IMR-90 (cell line): ENCODE data around the gene CDRT4. TPM values are rescaled to one million over a fixed set of nuclear protein-coding genes. Genes with fewer than 3 reads are reported as not detected.

ENCODE experiments used
- ATAC-seq: fragments of 200-7000 bp; cut with Tn5 transposase; 2 replicates; pipeline ENCODE4 v1.9.1; 2020; ENCODE audit warnings: low read depth, mild to moderate bottlenecking, moderate library complexity
- BruUV-seq: library from RNA; stranded (reverse); fragments of 400-500 nt; replicated peaks from 2 replicates; lab custom pipeline; 2021; lab: Mats Ljungman, UMichigan
- CTCF ChIA-PET: fragments of 300-600 bp; formaldehyde crosslinking; extraction: SDS; loops from one replicate; lab custom pipeline; 2021; ENCODE audit warnings: antibody characterized with exemption; lab: Yijun Ruan, JAX
- POLR2A ChIA-PET: fragments of 300-600 bp; sonication (Branson Sonifier 250); formaldehyde crosslinking; loops from one replicate; lab custom pipeline; 2022; ENCODE audit warnings: antibody characterized with exemption; ENCODE audit not compliant: unreplicated experiment; lab: Charles Lee
- DNase-seq: peaks from one replicate; pipeline ENCODE4 v3.0.0; 2013
- H2AFZ ChIP-seq: replicated peaks from 2 replicates; pipeline ENCODE3; 2013; ENCODE audit warnings: low read length, mild to moderate bottlenecking; ENCODE audit not compliant: poor library complexity
- H2AK5ac ChIP-seq: 2 replicates; pipeline ENCODE4 v1.6.1; 2013; ENCODE audit warnings: low read depth, low read length, inconsistent platforms
- H2AK9ac ChIP-seq: replicated peaks from 2 replicates; pipeline ENCODE3; 2013; ENCODE audit warnings: mild to moderate bottlenecking, low read depth, low read length, moderate library complexity; ENCODE audit not compliant: poor library complexity
- H2BK120ac ChIP-seq: 2 replicates; pipeline ENCODE4 v1.6.1; 2013; ENCODE audit warnings: low read depth, low read length, inconsistent platforms
- H2BK15ac ChIP-seq: 3 replicates; pipeline ENCODE4 v1.6.1; 2013; ENCODE audit warnings: low read depth, low read length, inconsistent platforms
- H2BK20ac ChIP-seq: 2 replicates; pipeline ENCODE4 v1.6.1; 2013; ENCODE audit warnings: low read depth, mild to moderate bottlenecking, inconsistent platforms, low read length, moderate library complexity
- H2BK5ac ChIP-seq: 2 replicates; pipeline ENCODE4 v1.6.1; 2013; ENCODE audit warnings: mild to moderate bottlenecking, low read depth, low read length, inconsistent platforms; ENCODE audit not compliant: poor library complexity, severe bottlenecking
- H3K14ac ChIP-seq: replicated peaks from 2 replicates; pipeline ENCODE4 v1.6.1; 2013; ENCODE audit warnings: low read depth, low read length, inconsistent platforms
- H3K18ac ChIP-seq: 2 replicates; pipeline ENCODE4 v1.6.1; 2013; ENCODE audit warnings: low read depth, low read length, control low read depth
- H3K23ac ChIP-seq: 2 replicates; pipeline ENCODE4 v1.6.1; 2013; ENCODE audit warnings: low read depth, low read length, inconsistent platforms
- H3K27ac ChIP-seq: 2 replicates; pipeline ENCODE4 v1.5.1; 2013; ENCODE audit warnings: mild to moderate bottlenecking, control low read depth, low read length; ENCODE audit not compliant: insufficient read depth
- H3K27me3 ChIP-seq: 2 replicates; pipeline ENCODE4 v1.6.1; 2013; ENCODE audit warnings: low read length; ENCODE audit not compliant: control insufficient read depth, insufficient read depth
- H3K36me3 ChIP-seq: 2 replicates; pipeline ENCODE4 v1.6.1; 2013; ENCODE audit warnings: low read length, mixed read lengths; ENCODE audit not compliant: control insufficient read depth, insufficient read depth
- H3K4ac ChIP-seq: 2 replicates; pipeline ENCODE4 v1.6.1; 2013; ENCODE audit warnings: low read depth, low read length, inconsistent platforms
- H3K4me1 ChIP-seq: 2 replicates; pipeline ENCODE4 v1.6.1; 2013; ENCODE audit warnings: low read length, mixed read lengths; ENCODE audit not compliant: control insufficient read depth, insufficient read depth
- H3K4me2 ChIP-seq: 2 replicates; pipeline ENCODE4 v1.6.1; 2013; ENCODE audit warnings: low read depth, mild to moderate bottlenecking, control low read depth, low read length, moderate library complexity
- H3K4me3 ChIP-seq: 2 replicates; pipeline ENCODE4 v1.5.1; 2013; ENCODE audit warnings: low read depth, mild to moderate bottlenecking, control low read depth, low read length, moderate library complexity; ENCODE audit not compliant: insufficient read depth
- H3K56ac ChIP-seq: 2 replicates; pipeline ENCODE4 v1.6.1; 2013; ENCODE audit warnings: low read length, inconsistent platforms; ENCODE audit not compliant: insufficient read depth; ENCODE audit errors: extremely low read depth
- H3K79me1 ChIP-seq, 2 experiments: 2 replicates each; pipeline ENCODE4 v1.6.1; 2013; ENCODE audit warnings: low read length in 2 of 2, inconsistent platforms in 1 of 2, low read depth in 1 of 2
- H3K9ac ChIP-seq: 2 replicates; pipeline ENCODE4 v1.6.1; 2013; ENCODE audit warnings: low read depth, low read length, control low read depth
- H3K9me1 ChIP-seq: 2 replicates; pipeline ENCODE4 v1.6.1; 2013; ENCODE audit warnings: low read length, inconsistent platforms; ENCODE audit not compliant: insufficient read depth
- H3K9me3 ChIP-seq: 2 replicates; pipeline ENCODE4 v1.6.1; 2013; ENCODE audit warnings: low read length; ENCODE audit not compliant: control insufficient read depth, insufficient read depth
- H4K20me1 ChIP-seq: 2 replicates; pipeline ENCODE4 v1.6.1; 2013; ENCODE audit warnings: low read length, inconsistent platforms; ENCODE audit not compliant: insufficient read depth
- H4K5ac ChIP-seq: 2 replicates; pipeline ENCODE4 v1.6.1; 2013; ENCODE audit warnings: mild to moderate bottlenecking, low read depth, low read length, control low read depth
- H4K8ac ChIP-seq, 2 experiments: 2 replicates each; pipeline ENCODE4 v1.6.1; 2013; ENCODE audit warnings: low read depth in 2 of 2, low read length in 2 of 2, control low read depth in 1 of 2, inconsistent platforms in 1 of 2
- H4K91ac ChIP-seq: 2 replicates; pipeline ENCODE4 v1.6.1; 2013; ENCODE audit warnings: low read depth, low read length, inconsistent platforms; ENCODE audit not compliant: insufficient read depth
- WGBS, 2 experiments: methylation state at CpG; one replicate each; pipeline versions ENCODE4 v1.1.5 to v1.1.7; 2013; ENCODE audit warnings: missing lambda C conversion rate in 2 of 2; ENCODE audit not compliant: insufficient read length in 1 of 2; ENCODE audit errors: extremely low coverage in 2 of 2; 5-methylcytosine and 5-hydroxymethylcytosine counted together
- dilution Hi-C: fragments of 300-500 bp; cut with HindIII; formaldehyde crosslinking; loops from one replicate; pipeline ENCODE4 v1.14.3; 2018; ENCODE audit warnings: low sequenced_read_pairs; ENCODE audit not compliant: unreplicated experiment
- in situ Hi-C: fragments of 300-500 bp; cut with MboI; formaldehyde crosslinking; loops from 3 replicates; pipeline ENCODE4 v1.14.3; 2019; ENCODE audit warnings: low sequenced_read_pairs, inconsistent platforms, mixed read lengths
- intact Hi-C: fragments of 100-400 bp; cut with micrococcal nuclease; formaldehyde crosslinking; loops from 2 replicates; pipeline ENCODE4 v1.10.0; 2022
- polyA plus RNA-seq, 3 experiments: library from polyadenylated mRNA; depleted of rRNA; stranded (reverse); fragments of >200 nt; gene quantifications; 2 replicates each; pipeline ENCODE4 v1.2.3, GENCODE V29; 2012; ENCODE audit warnings: low replicate concordance in 1 of 3
- total RNA-seq: library from RNA; depleted of rRNA; stranded (reverse); fragments of >200 nt; gene quantifications from 2 replicates; pipeline ENCODE4 v1.2.3, GENCODE V29; 2012
- TF ChIP-seq, protein P1 (sequence below): fragments of 150-350 bp; IDR thresholded peaks from 2 replicates; pipeline ENCODE4 v1.6.1; 2017; ENCODE audit warnings: mild to moderate bottlenecking, antibody characterized with exemption, low read length, low read depth

Gene CDRT4
- total and polyA plus RNA-seq, 2 of the 4 experiments (the other 2 are of a cell fraction): 0.90 to 3.7 TPM

DNA sequence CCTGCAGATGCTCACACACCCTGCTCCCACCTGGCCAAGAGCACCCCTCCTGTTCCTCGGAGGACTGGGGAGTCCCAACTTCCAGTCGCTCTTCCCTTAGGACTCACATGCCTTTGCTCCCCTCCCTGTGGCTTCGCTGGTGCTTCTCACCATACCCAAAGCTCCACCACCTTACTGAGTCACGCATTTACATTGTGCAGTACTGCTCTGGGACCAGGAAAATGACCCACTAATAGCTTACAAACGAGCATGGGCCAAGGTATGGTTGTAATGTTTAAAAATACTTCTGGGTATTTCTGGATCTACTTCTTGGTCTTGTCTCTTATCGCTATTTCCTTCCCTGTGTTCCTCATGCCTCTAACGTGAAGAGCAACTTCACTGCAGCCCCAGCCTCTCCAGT is 41.0 kb upstream of the CDRT4 start:
- Histone ChIP-seq H3K4me3 (no peak overlapping the region), H3K9ac (no peak overlapping the region), H4K5ac (no peak overlapping the region), H2BK15ac (no peak overlapping the region), H3K4me1 (peaks cover 18% of the 10 kb centered on the region), H4K8ac (no peak overlapping the region), H3K9me3 (no peaks in the 10 kb centered on the region), H2AFZ (no peak overlapping the region), H3K36me3 (no peaks in the 10 kb centered on the region), H3K27ac (no peak overlapping the region), H3K14ac (peak overlapping the region; percentile 68), H3K18ac (no peak overlapping the region), H2BK5ac (no peak overlapping the region), H4K20me1 (peaks cover 7% of the 10 kb centered on the region; the same call in 1 of the 2 replicates), H3K56ac (no peak overlapping the region), H3K4me2 (no peak overlapping the region), H3K23ac (peak overlapping the region; percentile 68; the same call in 1 of the 2 replicates), H2AK9ac (no peak overlapping the region), H3K79me1 (peaks cover 11 to 32% of the 10 kb centered on the region in 2 experiments; a peak in 2 of 4 replicates), H2AK5ac (peak overlapping the region; percentile 40), H3K9me1 (peaks cover 19% of the 10 kb centered on the region), H3K27me3 (no peaks in the 10 kb centered on the region), H2BK20ac (no peak overlapping the region), H2BK120ac (no peak overlapping the region), H3K4ac (peak overlapping the region; percentile 25), H4K91ac (no peak overlapping the region)
- ChIA-PET CTCF (no interaction called here), POLR2A (no interaction called here)
- DNase-seq (no peak), ATAC-seq (no peak; the same call in 1 of the 2 replicates)
- no TSS peak for BruUV-seq
- TF ChIP-seq, protein P1, sequence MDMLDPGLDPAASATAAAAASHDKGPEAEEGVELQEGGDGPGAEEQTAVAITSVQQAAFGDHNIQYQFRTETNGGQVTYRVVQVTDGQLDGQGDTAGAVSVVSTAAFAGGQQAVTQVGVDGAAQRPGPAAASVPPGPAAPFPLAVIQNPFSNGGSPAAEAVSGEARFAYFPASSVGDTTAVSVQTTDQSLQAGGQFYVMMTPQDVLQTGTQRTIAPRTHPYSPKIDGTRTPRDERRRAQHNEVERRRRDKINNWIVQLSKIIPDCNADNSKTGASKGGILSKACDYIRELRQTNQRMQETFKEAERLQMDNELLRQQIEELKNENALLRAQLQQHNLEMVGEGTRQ: no peak
- no CpG with 5 or more reads among the region's 7 CpGs for WGBS, 2 experiments
- intact Hi-C loops: no loop called here
- in situ Hi-C loops: no loop called here
- dilution Hi-C loops: no loop called here
